Measurements from ENCODE around the gene NDUFB2. TPM values are rescaled to one million over a fixed set of nuclear protein-coding genes. Genes with fewer than 3 reads are reported as not detected.

NDUFB2 gene
- total RNA-seq, 3 donors from 2014 or later (not counting 1 experiment from before 2014, with no cell fraction given) = 152 to 177 (median 177) TPM

- Mint-ChIP-seq H3K27me3 (ENCODE audit: low read depth in 2 of 2) (no peaks in the 10 kb centered on the region), H3K4me1 (peaks cover 0 to 3% of the 10 kb centered on the region in 2 donors), H3K4me3 (no peak overlapping the region), H3K36me3 (no peaks in the 10 kb centered on the region), H3K9me3 (no peaks in the 10 kb centered on the region), H3K27ac (no peak overlapping the region)
- DNase-seq (no peak), ATAC-seq (no peak)
- no peaks in the 10 kb centered on the region for H3K27me3 ChIP-seq (ENCODE audit: control insufficient read depth, insufficient read depth, low read length)
- H3K4me1 ChIP-seq (ENCODE audit: control insufficient read depth, insufficient read depth, low read length) = no peaks in the 10 kb centered on the region
- TF ChIP-seq CTCF (IDR thresholded peaks at IDR 0.05) = no peak
- WGBS (ENCODE audit: insufficient coverage) = 98% methylated on average over 20 of the region's 20 CpGs
- peaks cover 25% of the 10 kb centered on the region for H3K36me3 ChIP-seq (ENCODE audit: control insufficient read depth, insufficient read depth, low read length)
- intact Hi-C loops (cut with micrococcal nuclease) = no loop called here
- H3K27ac ChIP-seq (ENCODE audit: low read length) = no peak overlapping the region
- no peak overlapping the region for H3K4me3 ChIP-seq (ENCODE audit: low read length)
- no peaks in the 10 kb centered on the region for H3K9me3 ChIP-seq (ENCODE audit: control insufficient read depth, insufficient read depth, low read length)
These were observed 12.2 kb upstream of the NDUFB2 start for GRCh38 chr7:140684066-140684950.

GRCh38 chr7:140685407-140686087, 11.0 kb upstream of the NDUFB2 start:
- no peak overlapping the region for H3K27ac Mint-ChIP-seq
- no peak for DNase-seq
- H3K4me3 Mint-ChIP-seq = no peak overlapping the region
- Histone ChIP-seq H3K4me1 (ENCODE audit: control insufficient read depth, insufficient read depth, low read length) (no peaks in the 10 kb centered on the region), H3K27ac (ENCODE audit: low read length) (no peak overlapping the region), H3K36me3 (ENCODE audit: control insufficient read depth, insufficient read depth, low read length) (peaks cover 28% of the 10 kb centered on the region), H3K9me3 (ENCODE audit: control insufficient read depth, insufficient read depth, low read length) (no peaks in the 10 kb centered on the region), H3K27me3 (ENCODE audit: control insufficient read depth, insufficient read depth, low read length) (no peaks in the 10 kb centered on the region), H3K4me3 (ENCODE audit: low read length) (no peak overlapping the region)
- H3K4me1 Mint-ChIP-seq = peaks cover 0 to 3% of the 10 kb centered on the region in 2 donors
- no peaks in the 10 kb centered on the region for H3K36me3 Mint-ChIP-seq
- no peak for TF ChIP-seq CTCF (IDR thresholded peaks at IDR 0.05)
- WGBS (ENCODE audit: insufficient coverage) = 97% methylated on average over 10 of the region's 10 CpGs
- intact Hi-C loops (cut with micrococcal nuclease) = no loop called here
- no peaks in the 10 kb centered on the region for H3K27me3 Mint-ChIP-seq (ENCODE audit: low read depth in 2 of 2)
- ATAC-seq = no peak
- no peaks in the 10 kb centered on the region for H3K9me3 Mint-ChIP-seq

- Histone ChIP-seq H3K4me1 (ENCODE audit: control insufficient read depth, insufficient read depth, low read length) (no peaks in the 10 kb centered on the region), H3K27me3 (ENCODE audit: control insufficient read depth, insufficient read depth, low read length) (no peaks in the 10 kb centered on the region), H3K27ac (ENCODE audit: low read length) (no peak overlapping the region), H3K36me3 (ENCODE audit: control insufficient read depth, insufficient read depth, low read length) (peaks cover 20% of the 10 kb centered on the region), H3K4me3 (ENCODE audit: low read length) (no peak overlapping the region), H3K9me3 (ENCODE audit: control insufficient read depth, insufficient read depth, low read length) (no peaks in the 10 kb centered on the region)
- no peak for TF ChIP-seq CTCF (IDR thresholded peaks at IDR 0.05)
- no peak for DNase-seq
- Mint-ChIP-seq H3K4me1 (peaks cover 0 to 3% of the 10 kb centered on the region in 2 donors), H3K4me3 (no peak overlapping the region), H3K27ac (no peak overlapping the region), H3K9me3 (no peaks in the 10 kb centered on the region), H3K36me3 (no peaks in the 10 kb centered on the region), H3K27me3 (ENCODE audit: low read depth in 2 of 2) (no peaks in the 10 kb centered on the region)
- intact Hi-C loops (cut with micrococcal nuclease) = no loop called here
- no peak for ATAC-seq
- WGBS (ENCODE audit: insufficient coverage) = 98% methylated on average over 11 of the region's 11 CpGs
These were observed 9.6 kb upstream of the NDUFB2 start for GRCh38 chr7:140686921-140687320.
